Measurements from ENCODE around the gene CCDC120. TPM values are rescaled to one million over a fixed set of nuclear protein-coding genes. Genes with fewer than 3 reads are reported as not detected.

CCDC120 gene
- total RNA-seq, 1 donor from 2014 or later = 8.6 TPM

GRCh38 chrX:49042581-49043219, 16.1 kb upstream of the CCDC120 start:
- intact Hi-C loops (cut with DNase I) = loop anchor here (5.0 kb wide), 1 partner anchor 85 kb away; the partner anchor contains the start of gene OTUD5
- no peak for TF ChIP-seq POLR2AphosphoS5 (IDR thresholded peaks at IDR 0.05; ENCODE audit: insufficient read depth in 1 of 2, low read depth in 1 of 2)
- TF ChIP-seq POLR2A (IDR thresholded peaks at IDR 0.05) = no peak
- no peak for TF ChIP-seq CTCF (IDR thresholded peaks at IDR 0.05)

GRCh38 chrX:49043220-49043986, 15.4 kb upstream of the CCDC120 start, which contains the start of gene TFE3:
TSS of gene TFE3 (minus strand) at chrX:49043357. CDS start at chrX:49043226, 131 bp downstream.
- Histone ChIP-seq H3K36me3 (peaks cover 0 to 8% of the 10 kb centered on the region in 2 donors), H3K27ac (peak within 1 kb of the TSS; percentile 95), H3K4me3 (peak within 1 kb of the TSS; percentile 59 to 83), H3K4me1 (peaks cover 20% of the 10 kb centered on the region), H3K9me3 (no peaks in the 10 kb centered on the region), H3K27me3 (no peaks in the 10 kb centered on the region)
- DNase-seq (ENCODE audit: extremely low spot score in 2 of 2) = peak in 1 of 2 donors; percentile 99
- TF ChIP-seq POLR2A (IDR thresholded peaks at IDR 0.05) (peak in 1 of 2 donors; percentile 87), CTCF (IDR thresholded peaks at IDR 0.05) (peak; percentile 16 to 54 (median 26)), POLR2AphosphoS5 (IDR thresholded peaks at IDR 0.05; ENCODE audit: insufficient read depth in 1 of 2, low read depth in 1 of 2) (peak; percentile 89 to 95)
- intact Hi-C loops (cut with DNase I) = loop anchor here (5.0 kb wide), 1 partner anchor 86 kb away; the partner anchor contains the start of gene OTUD5

More at GRCh38 chrX:49042581-49043219, 16.1 kb upstream of the CCDC120 start:
- Histone ChIP-seq H3K4me3 (peak overlapping the region; percentile 59 to 83), H3K27ac (peak overlapping the region; percentile 95), H3K4me1 (peaks cover 20% of the 10 kb centered on the region), H3K36me3 (peaks cover 0 to 15% of the 10 kb centered on the region in 2 donors), H3K27me3 (no peaks in the 10 kb centered on the region), H3K9me3 (no peaks in the 10 kb centered on the region)
- DNase-seq (ENCODE audit: extremely low spot score in 2 of 2) = no peak

GRCh38 chrX:49043987-49044281, 14.9 kb upstream of the CCDC120 start:
- Histone ChIP-seq H3K9me3 (no peaks in the 10 kb centered on the region), H3K27ac (peak overlapping the region; percentile 64), H3K4me3 (no peak overlapping the region), H3K36me3 (peaks cover 0 to 3% of the 10 kb centered on the region in 2 donors), H3K27me3 (no peaks in the 10 kb centered on the region), H3K4me1 (peaks cover 15% of the 10 kb centered on the region)
- intact Hi-C loops (cut with DNase I) = loop anchor here (5.0 kb wide), 1 partner anchor 87 kb away; the partner anchor contains the start of gene OTUD5
- TF ChIP-seq POLR2AphosphoS5 (IDR thresholded peaks at IDR 0.05; ENCODE audit: insufficient read depth in 1 of 2, low read depth in 1 of 2) (no peak), CTCF (IDR thresholded peaks at IDR 0.05) (no peak), POLR2A (IDR thresholded peaks at IDR 0.05) (no peak)
- DNase-seq (ENCODE audit: extremely low spot score in 2 of 2) = no peak

- intact Hi-C loops (cut with DNase I) = no loop called here
- no peak for DNase-seq (ENCODE audit: extremely low spot score in 2 of 2)
- Histone ChIP-seq H3K27ac (peak overlapping the region; percentile 83), H3K27me3 (no peaks in the 10 kb centered on the region), H3K9me3 (no peaks in the 10 kb centered on the region), H3K4me3 (peak overlapping the region; percentile 61 to 66), H3K36me3 (no peaks in the 10 kb centered on the region), H3K4me1 (peaks cover 1% of the 10 kb centered on the region)
- TF ChIP-seq CTCF (IDR thresholded peaks at IDR 0.05) (no peak), POLR2AphosphoS5 (IDR thresholded peaks at IDR 0.05; ENCODE audit: insufficient read depth in 1 of 2, low read depth in 1 of 2) (peak in 1 of 2 donors; percentile 52)
Measured at GRCh38 chrX:49053223-49054072, 5.4 kb upstream of the CCDC120 start.
